B cell (primary cell): ENCODE measurements around the gene ZRANB3. TPM values are rescaled to one million over a fixed set of nuclear protein-coding genes. Genes with fewer than 3 reads are reported as not detected.

Experiments
- ATAC-seq: fragments of 200-7000 bp; cut with Tn5 transposase; one replicate; pipeline ENCODE4 v1.10.0; 2021; ENCODE audit warnings: low read depth, mild to moderate bottlenecking, moderate number of reproducible peaks, moderate library complexity
- CTCF ChIA-PET: fragments of 350-600 bp; sonication (Branson Sonifier 250); formaldehyde crosslinking; loops from one replicate; lab custom pipeline; 2021; ENCODE audit warnings: antibody characterized with exemption, inconsistent platforms; lab: Charles Lee
- POLR2A ChIA-PET: fragments of 350-600 bp; sonication (Branson Sonifier 250); formaldehyde crosslinking; loops from one replicate; lab custom pipeline; 2021; ENCODE audit warnings: antibody characterized with exemption; lab: Charles Lee
- DNase-seq: peaks from one replicate; pipeline ENCODE4 v3.0.0; 2013
- H2AFZ ChIP-seq: 2 replicates; pipeline ENCODE4 v1.6.1; 2012; ENCODE audit warnings: mild to moderate bottlenecking, low read depth, low read length; ENCODE audit not compliant: insufficient read depth, poor library complexity, severe bottlenecking
- H3K27ac ChIP-seq, 2 donors: 1 replicate in 1 of 2; 2 replicates in 1 of 2; pipeline ENCODE4 v1.5.1; 2012 to 2013; ENCODE audit warnings: low read length in 2 of 2, mild to moderate bottlenecking in 2 of 2, moderate library complexity in 1 of 2
- H3K27me3 ChIP-seq, 4 experiments: fragments of 200-600 bp in 1 of 4; sonication (generic) in 1 of 4; replicated peaks in 1 of 4; 1 replicate in 2 of 4; 2 replicates in 2 of 4; pipeline versions ENCODE4 v1.6.1 to v1.7.0; 2013 to 2016; ENCODE audit warnings: low read length in 3 of 4, mild to moderate bottlenecking in 2 of 4, mixed read lengths in 1 of 4, moderate library complexity in 1 of 4; ENCODE audit not compliant: insufficient read depth in 4 of 4, control insufficient read depth in 3 of 4; ENCODE audit errors: control extremely low read depth in 1 of 4
- H3K36me3 ChIP-seq, 2 experiments: replicated peaks in 1 of 2; 1 replicate in 1 of 2; 2 replicates in 1 of 2; pipeline versions ENCODE4 v1.6.1 to v1.7.1; 2013; ENCODE audit warnings: low read length in 1 of 2; ENCODE audit not compliant: insufficient read depth in 2 of 2, control insufficient read depth in 1 of 2; ENCODE audit errors: control extremely low read depth in 1 of 2, extremely low read depth in 1 of 2
- H3K4me1 ChIP-seq, 2 donors: fragments of 200-600 bp in 1 of 2; sonication (generic) in 1 of 2; 1 replicate in 1 of 2; 2 replicates in 1 of 2; pipeline versions ENCODE4 v1.5.1 to v1.6.1; 2013 to 2017; ENCODE audit warnings: low read length in 2 of 2; ENCODE audit not compliant: control insufficient read depth in 2 of 2, insufficient read depth in 2 of 2
- H3K4me2 ChIP-seq: replicated peaks from 2 replicates; pipeline ENCODE3; 2012; ENCODE audit warnings: mild to moderate bottlenecking, low read depth, low read length; ENCODE audit not compliant: poor library complexity, severe bottlenecking
- H3K4me3 ChIP-seq, 5 experiments: fragments of 200-600 bp in 1 of 5; sonication (generic) in 1 of 5; 1 replicate in 3 of 5; 2 replicates in 2 of 5; pipeline versions ENCODE4 v1.5.1 to v1.7.0; 2011 to 2016; ENCODE audit warnings: low read length in 4 of 5, mild to moderate bottlenecking in 4 of 5, low read depth in 2 of 5, control low read depth in 1 of 5, moderate library complexity in 1 of 5; ENCODE audit not compliant: insufficient read depth in 1 of 5; ENCODE audit errors: control extremely low read depth in 1 of 5, extremely low read depth in 1 of 5
- H3K79me2 ChIP-seq: fragments of 200-600 bp; sonication (generic); one replicate; pipeline ENCODE4 v1.6.0; 2016; ENCODE audit warnings: low read length; ENCODE audit not compliant: control insufficient read depth, insufficient read depth
- H3K9ac ChIP-seq: fragments of 200-600 bp; sonication (generic); 2 replicates; pipeline ENCODE4 v1.6.1; 2017; ENCODE audit warnings: mild to moderate bottlenecking, low read length, moderate library complexity
- H3K9me3 ChIP-seq, 3 donors: one replicate each; pipeline versions ENCODE4 v1.6.1 to v1.7.1; 2013; ENCODE audit warnings: low read length in 2 of 3; ENCODE audit not compliant: control insufficient read depth in 2 of 3, insufficient read depth in 1 of 3; ENCODE audit errors: control extremely low read depth in 1 of 3
- H4K20me1 ChIP-seq: 2 replicates; pipeline ENCODE4 v1.6.0; 2012; ENCODE audit warnings: mild to moderate bottlenecking, low read length; ENCODE audit not compliant: insufficient read depth, control insufficient read depth, poor library complexity, severe bottlenecking
- H3K27ac Mint-ChIP-seq: one replicate; pipeline ENCODE4 v1.8.0; 2021; ENCODE audit warnings: mixed read lengths
- H3K27me3 Mint-ChIP-seq: one replicate; pipeline ENCODE4 v1.8.0; 2021; ENCODE audit warnings: mixed read lengths
- H3K4me1 Mint-ChIP-seq: one replicate; pipeline ENCODE4 v1.8.0; 2021; ENCODE audit warnings: mixed read lengths
- H3K4me3 Mint-ChIP-seq: one replicate; pipeline ENCODE4 v1.8.0; 2021; ENCODE audit warnings: mixed read lengths
- H3K9me3 Mint-ChIP-seq: one replicate; pipeline ENCODE4 v1.8.0; 2022; ENCODE audit warnings: mixed read lengths; ENCODE audit not compliant: insufficient read depth
- EZH2 ChIP-seq: IDR thresholded peaks from 2 replicates; pipeline ENCODE4 v1.6.1; 2012; ENCODE audit warnings: borderline replicate concordance, low read depth, mild to moderate bottlenecking, moderate library complexity, low read length; ENCODE audit not compliant: insufficient read depth, poor library complexity, severe bottlenecking
- WGBS: methylation state at CpG from one replicate; pipeline ENCODE4 v1.1.5; 2013; ENCODE audit warnings: missing lambda C conversion rate; ENCODE audit not compliant: insufficient coverage; 5-methylcytosine and 5-hydroxymethylcytosine counted together
- intact Hi-C: fragments of 100-400 bp; cut with micrococcal nuclease; formaldehyde crosslinking; loops from one replicate; pipeline ENCODE4 v1.10.0; 2022
- polyA plus RNA-seq: library from polyadenylated mRNA; depleted of rRNA; stranded (reverse); fragments of >200 nt; gene quantifications from 2 replicates; pipeline ENCODE4 v1.2.3, GENCODE V29; 2012
- total RNA-seq, 2 donors: library from RNA; stranded (reverse); fragments of 120-200 nt in 1 of 2; gene quantifications; 1 replicate in 1 of 2; 2 replicates in 1 of 2; pipeline versions ENCODE4 v1.2.3 to v1.2.4, GENCODE V29; 2013 to 2022
- TF ChIP-seq, protein P1 (sequence below): fragments of 200-600 bp; IDR thresholded peaks from one replicate; pipeline ENCODE4 v1.8.0; 2022; ENCODE audit warnings: antibody characterized with exemption, mild to moderate bottlenecking

ZRANB3 gene
- total and polyA plus RNA-seq, 2 donors (not counting 1 experiment from before 2014, with no cell fraction given): 2.4 to 9.8 TPM

DNA sequence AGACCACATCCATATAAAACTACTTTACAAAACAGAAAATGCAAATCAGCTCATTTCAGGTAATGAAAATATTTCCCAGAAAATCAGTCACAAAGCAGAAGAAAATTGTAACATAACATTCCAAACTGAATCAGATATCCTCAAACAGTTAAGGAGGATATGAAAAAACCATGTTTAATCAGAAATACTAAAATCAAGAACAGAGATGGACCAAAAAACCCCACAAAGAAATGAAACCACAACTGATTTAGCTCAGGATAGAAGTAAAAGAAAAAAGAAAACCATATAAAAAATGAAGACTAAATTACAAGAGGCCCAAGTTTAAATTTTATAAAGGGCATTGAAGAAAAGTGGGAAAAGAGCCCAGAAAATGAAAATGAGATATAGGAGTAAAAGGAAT, 376.1 kb downstream of the ZRANB3 start:
- Histone ChIP-seq H3K9me3 (no peaks in the 10 kb centered on the region), H3K4me1 (no peaks in the 10 kb centered on the region), H3K79me2 (no peaks in the 10 kb centered on the region), H3K4me2 (no peak overlapping the region), H3K36me3 (peaks cover 28 to 90% of the 10 kb centered on the region in 2 experiments), H3K4me3 (no peak overlapping the region), H3K27ac (no peak overlapping the region), H2AFZ (no peak overlapping the region), H3K9ac (no peak overlapping the region), H3K27me3 (no peaks in the 10 kb centered on the region), H4K20me1 (no peaks in the 10 kb centered on the region)
- ChIA-PET POLR2A (interaction anchor here (0.6 kb wide), 1 partner anchor 445 kb away, joined by 6 read pairs; no protein-coding TSS in a partner anchor), CTCF (no interaction called here)
- ATAC-seq (no peak), DNase-seq (no peak)
- H3K27me3 Mint-ChIP-seq: no peaks in the 10 kb centered on the region
- no peak for TF ChIP-seq EZH2
- TF ChIP-seq, protein P1, sequence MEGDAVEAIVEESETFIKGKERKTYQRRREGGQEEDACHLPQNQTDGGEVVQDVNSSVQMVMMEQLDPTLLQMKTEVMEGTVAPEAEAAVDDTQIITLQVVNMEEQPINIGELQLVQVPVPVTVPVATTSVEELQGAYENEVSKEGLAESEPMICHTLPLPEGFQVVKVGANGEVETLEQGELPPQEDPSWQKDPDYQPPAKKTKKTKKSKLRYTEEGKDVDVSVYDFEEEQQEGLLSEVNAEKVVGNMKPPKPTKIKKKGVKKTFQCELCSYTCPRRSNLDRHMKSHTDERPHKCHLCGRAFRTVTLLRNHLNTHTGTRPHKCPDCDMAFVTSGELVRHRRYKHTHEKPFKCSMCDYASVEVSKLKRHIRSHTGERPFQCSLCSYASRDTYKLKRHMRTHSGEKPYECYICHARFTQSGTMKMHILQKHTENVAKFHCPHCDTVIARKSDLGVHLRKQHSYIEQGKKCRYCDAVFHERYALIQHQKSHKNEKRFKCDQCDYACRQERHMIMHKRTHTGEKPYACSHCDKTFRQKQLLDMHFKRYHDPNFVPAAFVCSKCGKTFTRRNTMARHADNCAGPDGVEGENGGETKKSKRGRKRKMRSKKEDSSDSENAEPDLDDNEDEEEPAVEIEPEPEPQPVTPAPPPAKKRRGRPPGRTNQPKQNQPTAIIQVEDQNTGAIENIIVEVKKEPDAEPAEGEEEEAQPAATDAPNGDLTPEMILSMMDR: no peak
- H3K4me1 Mint-ChIP-seq: no peaks in the 10 kb centered on the region
- no peak overlapping the region for H3K27ac Mint-ChIP-seq
- H3K4me3 Mint-ChIP-seq: no peak overlapping the region
- intact Hi-C loops: no loop called here
- no peaks in the 10 kb centered on the region for H3K9me3 Mint-ChIP-seq

DNA sequence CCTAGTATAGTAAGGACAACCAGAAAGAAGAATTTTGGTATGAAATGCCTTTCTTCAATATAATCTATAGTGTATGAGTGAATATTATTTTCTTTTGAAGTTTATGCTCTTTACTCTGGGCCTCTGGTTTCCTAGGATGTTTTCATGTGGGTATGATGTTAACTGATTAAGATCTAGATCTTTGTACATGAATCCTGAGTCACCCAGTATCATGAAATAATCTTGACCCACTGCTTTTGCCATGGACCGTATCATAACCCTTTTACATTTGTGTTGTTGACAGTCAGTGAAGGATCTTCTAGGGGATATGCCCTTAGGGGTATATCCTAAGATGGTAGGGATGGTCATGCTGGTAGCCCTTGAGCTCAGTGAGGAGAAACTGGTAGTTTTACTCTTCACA, 378.7 kb downstream of the ZRANB3 start:
- Histone ChIP-seq H3K27ac (no peak overlapping the region), H3K9ac (no peak overlapping the region), H3K4me3 (no peak overlapping the region), H3K9me3 (no peaks in the 10 kb centered on the region), H3K36me3 (peaks cover 26 to 73% of the 10 kb centered on the region in 2 experiments), H2AFZ (no peak overlapping the region), H3K79me2 (no peaks in the 10 kb centered on the region), H3K27me3 (no peaks in the 10 kb centered on the region), H3K4me2 (no peak overlapping the region), H4K20me1 (no peaks in the 10 kb centered on the region), H3K4me1 (no peaks in the 10 kb centered on the region)
- intact Hi-C loops: no loop called here
- Mint-ChIP-seq H3K27ac (no peak overlapping the region), H3K9me3 (no peaks in the 10 kb centered on the region), H3K4me3 (no peak overlapping the region), H3K4me1 (no peaks in the 10 kb centered on the region), H3K27me3 (no peaks in the 10 kb centered on the region)
- DNase-seq (no peak), ATAC-seq (no peak)
- ChIA-PET POLR2A (no interaction called here), CTCF (no interaction called here)
- no CpG with 5 or more reads among the region's 1 CpG for WGBS
- TF ChIP-seq, protein P1: no peak
- no peak for TF ChIP-seq EZH2
